SU-DHL-6 (cell line): ENCODE data around the gene POLK.
"Not testable (repeated sequence)": the region's sequence is repeated elsewhere in the genome, so short reads cannot be mapped to it uniquely, and the experiment has no call there.

Experiments
- H2AFZ ChIP-seq: fragments of 200-600 bp; sonication (generic); 2 replicates; pipeline ENCODE4 v1.6.1; 2014; ENCODE audit warnings: low read depth, mild to moderate bottlenecking, moderate library complexity, mixed read lengths, antibody characterized with exemption, low read length; ENCODE audit not compliant: severe bottlenecking
- H3F3A ChIP-seq: fragments of 200-600 bp; shearing (Covaris generic); 2 replicates; pipeline ENCODE4 v1.6.0; 2016; ENCODE audit warnings: antibody characterized with exemption, mild to moderate bottlenecking; ENCODE audit not compliant: insufficient read depth
- H3K27ac ChIP-seq: fragments of 200-600 bp; sonication (generic); 2 replicates; pipeline ENCODE4 v1.5.1; 2016; ENCODE audit warnings: low read depth, mild to moderate bottlenecking, low read length, moderate library complexity, mixed read lengths
- H3K27me3 ChIP-seq: fragments of 200-600 bp; sonication (generic), shearing (Covaris generic); 2 replicates; pipeline ENCODE4 v1.6.0; 2014; ENCODE audit warnings: mild to moderate bottlenecking, low read length
- H3K36me3 ChIP-seq: fragments of 200-600 bp; sonication (generic); 2 replicates; pipeline ENCODE4 v1.6.1; 2014; ENCODE audit warnings: mild to moderate bottlenecking, low read length, mixed read lengths
- H3K4me2 ChIP-seq: fragments of 300-600, 200-600 bp; shearing (Covaris generic), sonication (generic); 2 replicates; pipeline ENCODE4 v1.6.0; 2014; ENCODE audit warnings: low read length, low read depth, mild to moderate bottlenecking; ENCODE audit not compliant: poor library complexity, severe bottlenecking
- H3K4me3 ChIP-seq: fragments of 200-600 bp; sonication (generic); 2 replicates; pipeline ENCODE4 v1.5.1; 2014; ENCODE audit warnings: antibody characterized with exemption, low read length, mild to moderate bottlenecking, mixed read lengths; ENCODE audit not compliant: insufficient read depth, poor library complexity, severe bottlenecking
- H3K79me2 ChIP-seq: fragments of 200-600 bp; sonication (generic); 2 replicates; pipeline ENCODE4 v1.6.1; 2014; ENCODE audit warnings: mild to moderate bottlenecking, low read length, moderate library complexity; ENCODE audit not compliant: insufficient read depth
- H3K9ac ChIP-seq: fragments of 200-600 bp; sonication (generic); 2 replicates; pipeline ENCODE4 v1.7.0; 2014; ENCODE audit warnings: mild to moderate bottlenecking, low read length
- H3K9me2 ChIP-seq: fragments of 200-600 bp; sonication (generic); replicated peaks from 2 replicates; pipeline ENCODE4 v1.6.1; 2014; ENCODE audit warnings: low read length; ENCODE audit not compliant: insufficient read depth
- H3K9me3 ChIP-seq: fragments of 200-600 bp; sonication (generic); 2 replicates; pipeline ENCODE4 v1.6.1; 2014; ENCODE audit warnings: low read length, mixed read lengths; ENCODE audit not compliant: insufficient read depth
- H4K20me1 ChIP-seq: fragments of 200-600 bp; sonication (generic); 2 replicates; pipeline ENCODE4 v1.6.1; 2014; ENCODE audit warnings: low read depth, mild to moderate bottlenecking, antibody characterized with exemption, low read length, moderate library complexity, mixed read lengths
- CTCF ChIP-seq: fragments of 200-600 bp; sonication (generic); IDR thresholded peaks from one replicate; pipeline ENCODE4 v1.5.1; 2017; ENCODE audit warnings: antibody characterized with exemption, mild to moderate bottlenecking, low read length, moderate library complexity; ENCODE audit not compliant: insufficient read depth, poor library complexity, severe bottlenecking
- EZH2phosphoT487 ChIP-seq: fragments of 200-600 bp; sonication (generic), shearing (Covaris generic); conservative IDR thresholded peaks from 2 replicates; pipeline ENCODE4 v1.6.1; 2018; ENCODE audit warnings: mild to moderate bottlenecking, antibody characterized with exemption, low read length, moderate library complexity, mixed read lengths

The POLK gene

GRCh38 chr5:75574791-75575190, 63.1 kb downstream of the POLK start:
- Histone ChIP-seq H3K27ac (peak overlapping the region; percentile 48), H3K9me2 (no peaks in the 10 kb centered on the region), H3K4me3 (peak overlapping the region; percentile 16), H3K9me3 (no peaks in the 10 kb centered on the region), H2AFZ (no peak overlapping the region), H3K9ac (0 out of 2 replicates have a peak overlapping the region, but pooled peaks have one; percentile 2), H3K4me2 (peak overlapping the region; percentile 41), H3F3A (peaks cover 10% of the 10 kb centered on the region; the same call in 1 of the 2 replicates), H3K79me2 (no peaks in the 10 kb centered on the region), H3K27me3 (no peaks in the 10 kb centered on the region), H4K20me1 (no peaks in the 10 kb centered on the region), H3K36me3 (peaks cover 6% of the 10 kb centered on the region; the same call in 1 of the 2 replicates)
- TF ChIP-seq CTCF (no peak), EZH2phosphoT487 (no peak)

- not testable (repeated sequence) for H3K9me3 ChIP-seq, H4K20me1 ChIP-seq, H3K27ac ChIP-seq, H2AFZ ChIP-seq, H3K4me2 ChIP-seq, H3K79me2 ChIP-seq, H3K27me3 ChIP-seq, H3K4me3 ChIP-seq, H3K9me2 ChIP-seq, H3K9ac ChIP-seq
- Histone ChIP-seq H3K36me3 (peaks cover 17% of the 10 kb centered on the region), H3F3A (peaks cover 13% of the 10 kb centered on the region; the same call in 1 of the 2 replicates)
These were observed 66.6 kb downstream of the POLK start for GRCh38 chr5:75578280-75578679.

- H3K9ac ChIP-seq = no peak overlapping the region
- no peaks in the 10 kb centered on the region for H4K20me1 ChIP-seq
- TF ChIP-seq EZH2phosphoT487 (no peak), CTCF (no peak)
- H2AFZ ChIP-seq = no peak overlapping the region
- no peaks in the 10 kb centered on the region for H3K9me2 ChIP-seq
- no peak overlapping the region for H3K4me2 ChIP-seq
- no peaks in the 10 kb centered on the region for H3K9me3 ChIP-seq
- no peak overlapping the region for H3K4me3 ChIP-seq
- H3K36me3 ChIP-seq = peaks cover 21% of the 10 kb centered on the region
- no peaks in the 10 kb centered on the region for H3K27me3 ChIP-seq
- no peak overlapping the region for H3K27ac ChIP-seq
- no peaks in the 10 kb centered on the region for H3K79me2 ChIP-seq
- H3F3A ChIP-seq = peaks cover 5% of the 10 kb centered on the region; the same call in 1 of the 2 replicates
These were observed 73.0 kb downstream of the POLK start for GRCh38 chr5:75584641-75585040.

- Histone ChIP-seq H3K27ac (no peak overlapping the region), H3K27me3 (no peaks in the 10 kb centered on the region), H3K9me3 (no peaks in the 10 kb centered on the region), H3K36me3 (peaks cover 9% of the 10 kb centered on the region; the same call in 1 of the 2 replicates), H3K9me2 (no peaks in the 10 kb centered on the region), H3K9ac (no peak overlapping the region), H3K4me3 (no peak overlapping the region), H3K79me2 (no peaks in the 10 kb centered on the region), H4K20me1 (no peaks in the 10 kb centered on the region), H3F3A (0 out of 2 replicates have a peak, but pooled peaks cover 2% of the 10 kb centered on the region), H3K4me2 (no peak overlapping the region), H2AFZ (no peak overlapping the region)
- TF ChIP-seq EZH2phosphoT487 (no peak), CTCF (no peak)
These were observed 77.0 kb downstream of the POLK start for GRCh38 chr5:75588666-75589065.
